Measurements from ENCODE around the gene DHX30.

DHX30 gene

DNA sequence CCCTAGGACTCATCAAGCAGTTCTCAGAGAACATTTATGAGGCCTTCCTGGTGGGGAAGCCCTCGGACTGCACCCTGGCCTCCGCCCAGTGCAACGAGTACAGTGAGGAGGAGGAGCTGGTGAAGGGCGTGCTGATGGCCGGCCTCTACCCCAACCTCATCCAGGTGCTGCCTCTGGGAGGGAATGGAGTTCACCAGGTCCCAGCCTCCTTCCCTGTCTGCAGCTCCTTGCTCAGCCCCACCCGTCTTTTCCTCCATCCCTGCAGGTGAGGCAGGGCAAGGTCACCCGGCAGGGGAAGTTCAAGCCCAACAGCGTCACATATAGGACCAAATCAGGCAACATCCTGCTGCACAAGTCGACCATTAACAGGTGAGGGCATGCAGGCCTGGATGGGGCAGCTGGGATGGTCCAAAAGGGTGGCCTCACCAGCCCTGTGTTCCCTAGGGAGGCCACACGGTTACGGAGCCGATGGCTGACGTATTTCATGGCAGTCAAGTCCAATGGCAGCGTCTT, 46.3 kb downstream of the DHX30 start:
- no peaks in the 10 kb centered on the region for H3K27me3 ChIP-seq
- peak overlapping the region; percentile 4 to 83 (median 64); a peak in 17 of 22 replicates for H3K4me2 ChIP-seq
- H3K36me3 ChIP-seq = peaks cover 88 to 97% (median 94%) of the 10 kb centered on the region in 11 experiments
- no peak for TF ChIP-seq Cebpa-rat (IDR thresholded peaks at IDR 0.05)
- no peak overlapping the region for H3K4me3 ChIP-seq
- peaks cover 25 to 45% (median 42%) of the 10 kb centered on the region in 10 experiments for H3K4me1 ChIP-seq
- H3K27ac ChIP-seq = peak overlapping the region in 2 of 11 experiments; percentile 4 to 51; a peak in 2 of 22 replicates
- H3K9me3 ChIP-seq (replicated peaks in 1 of 11) = no peaks in the 10 kb centered on the region
- H3K9ac ChIP-seq = peak overlapping the region in 5 of 11 experiments; percentile 11 to 57 (median 49); a peak in 6 of 22 replicates
- H4K20me1 ChIP-seq = peaks cover 42 to 93% (median 86%) of the 10 kb centered on the region in 11 experiments; a peak in 21 of 22 replicates

DNA sequence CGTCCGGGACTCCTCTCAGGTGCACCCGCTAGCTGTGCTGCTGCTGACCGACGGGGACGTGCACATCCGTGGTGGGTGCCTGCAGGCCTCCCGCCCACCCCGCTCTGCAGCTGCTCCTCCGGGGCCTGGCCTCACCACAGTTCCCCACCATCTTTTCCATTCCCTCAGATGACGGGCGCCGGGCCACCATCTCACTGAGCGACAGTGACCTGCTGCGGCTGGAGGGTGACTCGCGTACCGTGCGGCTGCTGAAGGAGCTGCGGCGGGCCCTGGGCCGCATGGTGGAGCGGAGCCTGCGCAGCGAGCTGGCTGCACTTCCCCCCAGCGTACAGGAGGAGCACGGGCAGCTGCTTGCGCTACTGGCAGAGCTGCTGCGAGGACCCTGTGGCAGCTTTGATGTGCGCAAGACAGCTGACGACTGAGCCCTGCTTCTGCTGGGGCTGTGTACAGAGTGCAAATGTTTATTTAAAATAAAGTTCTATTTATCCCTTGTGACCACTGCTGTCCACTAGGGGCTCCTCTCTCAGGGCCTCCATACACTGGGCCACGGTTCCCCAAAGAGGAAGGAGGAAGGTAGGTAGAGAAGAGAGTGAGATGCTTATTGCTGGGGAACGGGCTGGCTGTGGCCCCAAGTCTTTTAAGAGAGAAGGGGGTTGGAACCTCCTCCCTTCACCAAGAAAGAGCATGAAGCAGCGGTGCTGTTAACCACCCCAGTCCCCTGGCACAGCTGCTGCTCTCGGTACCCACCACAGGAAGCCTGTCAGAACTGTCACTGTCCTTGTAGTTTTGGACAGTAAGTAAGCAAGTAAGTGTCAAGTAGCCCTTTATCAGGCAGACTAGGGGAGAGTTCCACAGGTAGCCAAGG, 47.0 kb downstream of the DHX30 start:
- H3K4me1 ChIP-seq = peaks cover 25 to 45% (median 42%) of the 10 kb centered on the region in 10 experiments
- no peaks in the 10 kb centered on the region for H3K9me3 ChIP-seq (replicated peaks in 1 of 11)
- H3K27ac ChIP-seq = peak overlapping the region in 5 of 11 experiments; percentile 4 to 51 (median 16); a peak in 6 of 22 replicates
- peaks cover 40 to 93% (median 81%) of the 10 kb centered on the region in 11 experiments; a peak in 21 of 22 replicates for H4K20me1 ChIP-seq
- no peaks in the 10 kb centered on the region for H3K27me3 ChIP-seq
- peaks cover 87 to 97% (median 94%) of the 10 kb centered on the region in 11 experiments for H3K36me3 ChIP-seq
- peak overlapping the region in 7 of 11 experiments; percentile 11 to 57 (median 30); a peak in 9 of 22 replicates for H3K9ac ChIP-seq
- no peak overlapping the region for H3K4me3 ChIP-seq
- no peak for TF ChIP-seq Cebpa-rat (IDR thresholded peaks at IDR 0.05)
- peak overlapping the region; percentile 14 to 83 (median 64); a peak in 19 of 22 replicates for H3K4me2 ChIP-seq

- peak overlapping the region in 4 of 11 experiments; percentile 4 to 51 (median 25); a peak in 7 of 22 replicates for H3K27ac ChIP-seq
- H3K4me1 ChIP-seq = peaks cover 25 to 45% (median 42%) of the 10 kb centered on the region in 10 experiments
- H3K4me3 ChIP-seq = no peak overlapping the region; a peak in 1 of 20 replicates
- H3K4me2 ChIP-seq = peak overlapping the region in 10 of 11 experiments; percentile 16 to 83 (median 65); a peak in 19 of 22 replicates
- no peaks in the 10 kb centered on the region for H3K27me3 ChIP-seq
- TF ChIP-seq Cebpa-rat (IDR thresholded peaks at IDR 0.05) = no peak
- H4K20me1 ChIP-seq = peaks cover 40 to 93% (median 73%) of the 10 kb centered on the region in 11 experiments; a peak in 21 of 22 replicates
- H3K36me3 ChIP-seq = peaks cover 87 to 97% (median 94%) of the 10 kb centered on the region in 11 experiments
- peak overlapping the region in 8 of 11 experiments; percentile 14 to 57 (median 28); a peak in 10 of 22 replicates for H3K9ac ChIP-seq
- no peaks in the 10 kb centered on the region for H3K9me3 ChIP-seq (replicated peaks in 1 of 11)
These were observed 47.8 kb downstream of the DHX30 start for GRCh38 chr3:47850564-47851410.

- TF ChIP-seq Cebpa-rat (IDR thresholded peaks at IDR 0.05) = no peak
- Histone ChIP-seq H3K36me3 (peaks cover 87 to 97% (median 94%) of the 10 kb centered on the region in 11 experiments), H3K4me2 (peak overlapping the region; percentile 25 to 83 (median 64); a peak in 21 of 22 replicates), H3K9me3 (replicated peaks in 1 of 11) (no peaks in the 10 kb centered on the region), H3K4me1 (peaks cover 25 to 45% (median 42%) of the 10 kb centered on the region in 10 experiments), H3K27ac (peak overlapping the region in 2 of 11 experiments; percentile 10 to 14; a peak in 2 of 22 replicates), H4K20me1 (peaks cover 33 to 85% (median 60%) of the 10 kb centered on the region in 11 experiments; a peak in 21 of 22 replicates), H3K27me3 (no peaks in the 10 kb centered on the region), H3K9ac (peak overlapping the region in 4 of 11 experiments; percentile 14 to 57 (median 50); a peak in 3 of 22 replicates), H3K4me3 (no peak overlapping the region)
These were observed 49.1 kb downstream of the DHX30 start for GRCh38 chr3:47851888-47852603.

DNA sequence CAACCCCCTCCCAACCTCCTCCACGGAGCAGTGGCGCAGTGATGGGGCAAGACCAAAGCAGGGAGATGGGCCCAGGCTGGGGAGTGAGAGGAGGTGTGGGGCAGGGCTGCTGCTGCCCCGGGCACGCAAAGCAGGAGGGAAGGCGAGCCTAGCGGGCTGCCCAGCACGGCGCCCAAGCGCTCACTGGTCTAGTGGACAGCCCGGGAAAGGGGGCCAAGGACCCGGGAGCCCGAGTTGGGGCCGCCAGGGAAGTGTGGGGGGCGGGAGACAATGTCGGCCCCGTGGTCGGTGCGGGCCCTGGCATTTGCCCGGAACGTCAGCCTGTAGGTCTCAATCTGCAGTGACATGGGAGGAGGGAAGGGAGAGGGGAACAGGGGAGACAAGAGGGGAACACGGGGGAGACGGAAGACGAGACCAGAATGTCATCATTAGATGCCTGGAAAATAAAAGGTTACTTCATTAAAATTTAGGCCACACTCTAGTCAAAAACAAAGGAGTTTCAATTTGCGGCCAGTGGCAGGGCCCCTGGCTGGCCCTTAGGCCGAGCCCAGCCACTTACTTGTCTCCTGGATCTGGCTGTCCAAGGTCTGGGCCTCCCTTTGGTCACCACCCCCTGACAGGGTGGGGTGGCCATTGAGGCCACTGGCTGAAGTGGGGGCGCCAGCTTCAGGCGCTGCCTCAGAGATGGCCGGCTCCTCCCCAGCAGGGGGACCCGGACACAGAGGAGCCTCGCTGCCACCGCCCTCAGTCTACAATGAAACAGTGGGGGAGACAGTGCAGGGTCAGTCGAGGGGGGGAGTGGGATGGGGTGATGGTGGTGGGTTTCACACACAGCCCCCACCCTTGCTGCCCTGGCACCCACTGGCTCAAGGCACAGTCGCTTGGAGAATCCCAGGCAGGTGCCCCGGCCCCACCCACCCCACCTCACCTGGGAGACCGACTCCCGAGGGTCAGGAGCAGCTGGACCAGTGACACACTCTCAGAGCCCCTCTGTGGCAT, 50.0 kb downstream of the DHX30 start:
- no peak overlapping the region; a peak in 1 of 22 replicates for H3K9ac ChIP-seq
- peaks cover 33 to 77% (median 52%) of the 10 kb centered on the region in 11 experiments; a peak in 21 of 22 replicates for H4K20me1 ChIP-seq
- no peak for TF ChIP-seq Cebpa-rat (IDR thresholded peaks at IDR 0.05)
- peaks cover 85 to 97% (median 94%) of the 10 kb centered on the region in 11 experiments for H3K36me3 ChIP-seq
- peaks cover 25 to 45% (median 42%) of the 10 kb centered on the region in 10 experiments for H3K4me1 ChIP-seq
- H3K4me2 ChIP-seq = peak overlapping the region in 9 of 11 experiments; percentile 25 to 83 (median 50); a peak in 11 of 22 replicates
- no peaks in the 10 kb centered on the region for H3K27me3 ChIP-seq
- no peak overlapping the region for H3K4me3 ChIP-seq
- no peak overlapping the region for H3K27ac ChIP-seq
- H3K9me3 ChIP-seq (replicated peaks in 1 of 11) = no peaks in the 10 kb centered on the region

DNA sequence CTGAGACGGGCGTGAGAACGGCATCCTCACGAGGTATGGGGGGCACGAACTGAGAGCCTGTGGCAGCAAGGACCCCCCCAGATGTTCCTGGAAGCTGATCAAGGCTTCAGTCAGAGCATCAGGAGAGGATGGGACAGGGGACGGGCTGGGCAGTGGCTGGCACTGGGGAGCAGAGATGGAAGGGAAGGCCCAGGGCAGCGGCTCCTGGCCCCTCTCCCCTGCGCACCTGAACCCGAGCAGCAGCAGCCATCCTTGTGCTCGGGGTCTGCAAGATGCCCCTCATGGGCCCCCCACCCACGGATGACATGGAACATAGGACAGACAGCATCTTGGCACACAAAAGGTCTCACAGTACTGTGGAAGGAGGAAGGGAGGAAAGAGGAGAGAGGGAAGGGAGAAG, 51.3 kb downstream of the DHX30 start:
- peaks cover 25 to 36% (median 35%) of the 10 kb centered on the region in 10 experiments for H3K4me1 ChIP-seq
- H3K9me3 ChIP-seq (replicated peaks in 1 of 11) = no peaks in the 10 kb centered on the region
- no peak overlapping the region for H3K9ac ChIP-seq
- peaks cover 27 to 63% (median 38%) of the 10 kb centered on the region in 11 experiments; a peak in 21 of 22 replicates for H4K20me1 ChIP-seq
- no peak for TF ChIP-seq Cebpa-rat (IDR thresholded peaks at IDR 0.05)
- H3K4me2 ChIP-seq = no peak overlapping the region
- H3K27ac ChIP-seq = no peak overlapping the region
- peaks cover 71 to 97% (median 91%) of the 10 kb centered on the region in 11 experiments for H3K36me3 ChIP-seq
- no peaks in the 10 kb centered on the region for H3K27me3 ChIP-seq
- no peak overlapping the region for H3K4me3 ChIP-seq

All from BLaER1 treated with 17β-estradiol and CSF1 and Interleukin-3, amounts not matched to agents 10 nM and 100 nM (cell line).